Breast epithelium (tissue), 3 donors: ENCODE data around the gene PITPNM1.

ENCODE experiments used
- POLR2A ChIP-seq: fragments of 450-650 bp; IDR thresholded peaks from one replicate; pipeline ENCODE4 v1.6.1; 2016; ENCODE audit warnings: antibody characterized with exemption, mild to moderate bottlenecking, moderate library complexity
- POLR2AphosphoS5 ChIP-seq, 3 donors: sonication (generic); formaldehyde crosslinking; IDR thresholded peaks; one replicate each; pipeline ENCODE4 v1.6.1; 2017; ENCODE audit warnings: antibody characterized with exemption in 3 of 3
- TF ChIP-seq, protein P1 (sequence below), 3 donors: fragments of 450-650 bp; IDR thresholded peaks; one replicate each; pipeline ENCODE4 v1.5.1; 2016 to 2017; ENCODE audit warnings: antibody characterized with exemption in 3 of 3, mild to moderate bottlenecking in 3 of 3, moderate library complexity in 3 of 3

DNA sequence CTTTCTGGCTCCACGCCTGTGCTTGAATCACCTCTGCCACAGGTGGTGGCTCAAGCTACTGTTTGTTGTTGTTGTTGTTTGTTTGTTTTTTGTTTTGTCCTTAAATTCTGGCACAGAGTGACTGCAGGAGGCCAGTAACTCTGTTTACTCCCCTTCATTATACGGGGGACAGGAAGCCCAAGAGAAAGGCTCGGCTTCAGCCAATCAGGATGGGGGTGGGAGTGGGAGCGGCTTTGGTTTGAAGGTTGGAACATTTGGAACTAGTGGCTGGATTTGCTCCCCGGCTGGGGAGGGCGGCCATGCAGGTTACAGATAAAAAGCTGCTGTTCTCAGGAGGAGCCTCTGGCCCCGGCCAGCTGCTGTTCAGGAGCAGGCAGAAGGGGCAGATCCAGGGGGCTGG, 37.8 kb upstream of the PITPNM1 start:
- TF ChIP-seq, protein P1, sequence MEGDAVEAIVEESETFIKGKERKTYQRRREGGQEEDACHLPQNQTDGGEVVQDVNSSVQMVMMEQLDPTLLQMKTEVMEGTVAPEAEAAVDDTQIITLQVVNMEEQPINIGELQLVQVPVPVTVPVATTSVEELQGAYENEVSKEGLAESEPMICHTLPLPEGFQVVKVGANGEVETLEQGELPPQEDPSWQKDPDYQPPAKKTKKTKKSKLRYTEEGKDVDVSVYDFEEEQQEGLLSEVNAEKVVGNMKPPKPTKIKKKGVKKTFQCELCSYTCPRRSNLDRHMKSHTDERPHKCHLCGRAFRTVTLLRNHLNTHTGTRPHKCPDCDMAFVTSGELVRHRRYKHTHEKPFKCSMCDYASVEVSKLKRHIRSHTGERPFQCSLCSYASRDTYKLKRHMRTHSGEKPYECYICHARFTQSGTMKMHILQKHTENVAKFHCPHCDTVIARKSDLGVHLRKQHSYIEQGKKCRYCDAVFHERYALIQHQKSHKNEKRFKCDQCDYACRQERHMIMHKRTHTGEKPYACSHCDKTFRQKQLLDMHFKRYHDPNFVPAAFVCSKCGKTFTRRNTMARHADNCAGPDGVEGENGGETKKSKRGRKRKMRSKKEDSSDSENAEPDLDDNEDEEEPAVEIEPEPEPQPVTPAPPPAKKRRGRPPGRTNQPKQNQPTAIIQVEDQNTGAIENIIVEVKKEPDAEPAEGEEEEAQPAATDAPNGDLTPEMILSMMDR (IDR thresholded peaks at IDR 0.05) = no peak
- TF ChIP-seq POLR2A = no peak
- no peak for TF ChIP-seq POLR2AphosphoS5 (IDR thresholded peaks at IDR 0.05)
